ENCODE results near the gene AGA. TPM values are rescaled to one million over a fixed set of nuclear protein-coding genes. Genes with fewer than 3 reads are reported as not detected.

AGA gene
- total and polyA plus RNA-seq, 2 of the 13 experiments (the other 11 are each of a cell fraction or from before 2014, with no cell fraction given), result 21.9 to 22.3 TPM

GRCh38 chr4:177441803-177442622, at the start of gene AGA (continued):
- no peak for TF ChIP-seq ATF7 (IDR thresholded peaks at IDR 0.05)
- no peak for TF ChIP-seq ATF7 (CRISPR knock-in tag; IDR thresholded peaks at IDR 0.05)
- no peak; the same call in 1 of the 2 replicates for TF ChIP-seq CREB3 (CRISPR knock-in tag; IDR thresholded peaks at IDR 0.05)
- TF ChIP-seq NFKB2 (CRISPR knock-in tag; IDR thresholded peaks at IDR 0.05; ENCODE audit: borderline replicate concordance), result no peak; the same call in 1 of the 2 replicates
- TF ChIP-seq ZNF280D (CRISPR knock-in tag; IDR thresholded peaks at IDR 0.05), result peak; percentile 83
- TF ChIP-seq ZNF678 (CRISPR knock-in tag; IDR thresholded peaks at IDR 0.05), result no peak
- peak; percentile 84 for TF ChIP-seq ZBTB4 (CRISPR knock-in tag; IDR thresholded peaks at IDR 0.05; ENCODE audit: borderline replicate concordance)
- TF ChIP-seq ZNF879 (CRISPR knock-in tag; IDR thresholded peaks at IDR 0.05), result no peak
- peak; percentile 74; the same call in 1 of the 2 replicates for TF ChIP-seq RNF219 (CRISPR knock-in tag; IDR thresholded peaks at IDR 0.05)
- peak; percentile 68; the same call in 1 of the 2 replicates for TF ChIP-seq REPIN1 (CRISPR knock-in tag; IDR thresholded peaks at IDR 0.05; ENCODE audit: borderline replicate concordance, low read depth)
- no peak for TF ChIP-seq TBP (CRISPR knock-in tag; IDR thresholded peaks at IDR 0.05)
- TF ChIP-seq MIXL1 (CRISPR knock-in tag; IDR thresholded peaks at IDR 0.05), result no peak
- TF ChIP-seq SAFB2 (CRISPR knock-in tag; IDR thresholded peaks at IDR 0.05; ENCODE audit: borderline replicate concordance, low read depth), result peak; percentile 63; the same call in 1 of the 2 replicates
- no peak for TF ChIP-seq SNRNP70 (IDR thresholded peaks at IDR 0.05; ENCODE audit: low read depth, low read length)
- TF ChIP-seq ZNF782 (CRISPR knock-in tag; IDR thresholded peaks at IDR 0.05; ENCODE audit: borderline replicate concordance), result 0 out of 2 replicates have a peak, but pooled peaks have one; percentile 25
- 0 out of 2 replicates have a peak, but pooled peaks have one; percentile 68 for TF ChIP-seq EED (CRISPR knock-in tag; IDR thresholded peaks at IDR 0.05)

Measured in HepG2 (cell line).